Measurements from ENCODE around the gene CROCC. TPM values are rescaled to one million over a fixed set of nuclear protein-coding genes. Genes with fewer than 3 reads are reported as not detected.

Gene CROCC
- total RNA-seq, 1 donor from 2014 or later, result 24.7 TPM

GRCh38 chr1:16989676-16990391, 68.1 kb downstream of the CROCC start:
- H3K36me3 Mint-ChIP-seq (ENCODE audit: low read depth), result peaks cover 7% of the 10 kb centered on the region
- peaks cover 3% of the 10 kb centered on the region for H3K4me1 Mint-ChIP-seq (ENCODE audit: low read depth)
- TF ChIP-seq CTCF (IDR thresholded peaks at IDR 0.05), result no peak
- H3K27me3 Mint-ChIP-seq (ENCODE audit: low read depth), result no peaks in the 10 kb centered on the region
- H3K9me3 Mint-ChIP-seq (ENCODE audit: low read depth), result no peaks in the 10 kb centered on the region
- H3K4me3 Mint-ChIP-seq (ENCODE audit: unreplicated experiment), result no peak overlapping the region
- H3K27ac Mint-ChIP-seq (ENCODE audit: unreplicated experiment), result no peak overlapping the region
- no peak for DNase-seq (ENCODE audit: low spot score)

- Mint-ChIP-seq H3K36me3 (ENCODE audit: low read depth) (peaks cover 12% of the 10 kb centered on the region), H3K9me3 (ENCODE audit: low read depth) (no peaks in the 10 kb centered on the region), H3K4me1 (ENCODE audit: low read depth) (no peaks in the 10 kb centered on the region), H3K27me3 (ENCODE audit: low read depth) (no peaks in the 10 kb centered on the region), H3K4me3 (ENCODE audit: unreplicated experiment) (no peak overlapping the region), H3K27ac (ENCODE audit: unreplicated experiment) (no peak overlapping the region)
- no peak for DNase-seq (ENCODE audit: low spot score)
- TF ChIP-seq CTCF (IDR thresholded peaks at IDR 0.05), result no peak
Observed at GRCh38 chr1:16991571-16991970, 69.8 kb downstream of the CROCC start.

- DNase-seq (ENCODE audit: low spot score), result no peak
- Mint-ChIP-seq H3K9me3 (ENCODE audit: low read depth) (no peaks in the 10 kb centered on the region), H3K27ac (ENCODE audit: unreplicated experiment) (no peak overlapping the region), H3K36me3 (ENCODE audit: low read depth) (peaks cover 12% of the 10 kb centered on the region), H3K4me3 (ENCODE audit: unreplicated experiment) (no peak overlapping the region), H3K4me1 (ENCODE audit: low read depth) (no peaks in the 10 kb centered on the region), H3K27me3 (ENCODE audit: low read depth) (no peaks in the 10 kb centered on the region)
- TF ChIP-seq CTCF (IDR thresholded peaks at IDR 0.05), result no peak
Observed at GRCh38 chr1:16992102-16992501, 70.4 kb downstream of the CROCC start.

GRCh38 chr1:16992675-16993074, 70.9 kb downstream of the CROCC start:
- Mint-ChIP-seq H3K4me1 (ENCODE audit: low read depth) (no peaks in the 10 kb centered on the region), H3K27ac (ENCODE audit: unreplicated experiment) (no peak overlapping the region), H3K36me3 (ENCODE audit: low read depth) (peaks cover 12% of the 10 kb centered on the region), H3K27me3 (ENCODE audit: low read depth) (no peaks in the 10 kb centered on the region), H3K9me3 (ENCODE audit: low read depth) (no peaks in the 10 kb centered on the region), H3K4me3 (ENCODE audit: unreplicated experiment) (no peak overlapping the region)
- no peak for DNase-seq (ENCODE audit: low spot score)
- TF ChIP-seq CTCF (IDR thresholded peaks at IDR 0.05), result no peak

GRCh38 chr1:16993521-16994038, 71.8 kb downstream of the CROCC start:
- H3K27ac Mint-ChIP-seq (ENCODE audit: unreplicated experiment), result no peak overlapping the region
- no peaks in the 10 kb centered on the region for H3K27me3 Mint-ChIP-seq (ENCODE audit: low read depth)

More at GRCh38 chr1:16993521-16994038, 71.8 kb downstream of the CROCC start:
- no peak for DNase-seq (ENCODE audit: low spot score)
- Mint-ChIP-seq H3K4me3 (ENCODE audit: unreplicated experiment) (no peak overlapping the region), H3K36me3 (ENCODE audit: low read depth) (peaks cover 13% of the 10 kb centered on the region), H3K9me3 (ENCODE audit: low read depth) (no peaks in the 10 kb centered on the region), H3K4me1 (ENCODE audit: low read depth) (no peaks in the 10 kb centered on the region)
- TF ChIP-seq CTCF (IDR thresholded peaks at IDR 0.05), result no peak

Measured in chondrocyte (in vitro differentiated cells).